Esophagus muscularis mucosa (tissue), 3 donors: ENCODE data around the gene RPRD2.

ENCODE experiments used
- POLR2A ChIP-seq: fragments of 450-650 bp; IDR thresholded peaks from one replicate; pipeline ENCODE4 v1.6.1; 2017; ENCODE audit warnings: antibody characterized with exemption, moderate library complexity, mild to moderate bottlenecking, low read depth
- TF ChIP-seq, protein P1 (sequence below), 3 experiments: fragments of 200-600 bp in 2 of 3; fragments of 450-650 bp in 1 of 3; sonication (generic) in 2 of 3; IDR thresholded peaks; one replicate each; pipeline ENCODE4 v1.5.1; 2017 to 2019; ENCODE audit warnings: antibody characterized with exemption in 3 of 3, mild to moderate bottlenecking in 2 of 3, moderate library complexity in 1 of 3

DNA sequence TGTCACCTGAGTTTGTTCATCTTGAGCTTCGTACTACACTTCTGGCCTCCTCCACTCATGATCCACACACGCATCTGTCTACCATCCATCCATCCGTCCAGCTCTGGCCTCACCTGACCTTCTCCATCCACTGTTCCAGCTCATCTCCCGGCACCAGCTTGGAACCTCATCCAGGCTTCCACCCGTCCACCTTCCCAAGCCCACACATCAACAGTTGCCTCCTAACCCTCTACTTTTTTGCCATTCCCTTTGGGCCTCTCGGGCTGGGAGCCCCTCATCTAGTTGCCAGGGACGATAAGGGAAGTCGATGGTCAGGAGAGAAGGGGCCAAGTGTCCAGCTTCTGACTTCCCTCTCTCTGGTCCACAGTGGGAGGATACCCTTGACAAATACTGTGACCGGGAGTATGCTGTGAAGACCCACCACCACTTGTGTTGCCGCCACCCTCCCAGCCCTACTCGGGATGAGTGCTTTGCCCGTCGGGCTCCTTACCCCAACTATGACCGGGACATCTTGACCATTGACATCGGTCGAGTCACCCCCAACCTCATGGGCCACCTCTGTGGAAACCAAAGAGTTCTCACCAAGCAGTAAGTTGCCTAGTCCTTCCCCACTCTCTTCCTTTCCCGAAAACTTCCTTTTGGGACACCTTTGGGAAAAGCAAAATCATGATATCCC lies 148.2 kb downstream of the RPRD2 start:
- TF ChIP-seq, protein P1, sequence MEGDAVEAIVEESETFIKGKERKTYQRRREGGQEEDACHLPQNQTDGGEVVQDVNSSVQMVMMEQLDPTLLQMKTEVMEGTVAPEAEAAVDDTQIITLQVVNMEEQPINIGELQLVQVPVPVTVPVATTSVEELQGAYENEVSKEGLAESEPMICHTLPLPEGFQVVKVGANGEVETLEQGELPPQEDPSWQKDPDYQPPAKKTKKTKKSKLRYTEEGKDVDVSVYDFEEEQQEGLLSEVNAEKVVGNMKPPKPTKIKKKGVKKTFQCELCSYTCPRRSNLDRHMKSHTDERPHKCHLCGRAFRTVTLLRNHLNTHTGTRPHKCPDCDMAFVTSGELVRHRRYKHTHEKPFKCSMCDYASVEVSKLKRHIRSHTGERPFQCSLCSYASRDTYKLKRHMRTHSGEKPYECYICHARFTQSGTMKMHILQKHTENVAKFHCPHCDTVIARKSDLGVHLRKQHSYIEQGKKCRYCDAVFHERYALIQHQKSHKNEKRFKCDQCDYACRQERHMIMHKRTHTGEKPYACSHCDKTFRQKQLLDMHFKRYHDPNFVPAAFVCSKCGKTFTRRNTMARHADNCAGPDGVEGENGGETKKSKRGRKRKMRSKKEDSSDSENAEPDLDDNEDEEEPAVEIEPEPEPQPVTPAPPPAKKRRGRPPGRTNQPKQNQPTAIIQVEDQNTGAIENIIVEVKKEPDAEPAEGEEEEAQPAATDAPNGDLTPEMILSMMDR (IDR thresholded peaks at IDR 0.05): no peak
- TF ChIP-seq POLR2A: no peak
